ENCODE results near the gene ZNF132.
"Not testable (repeated sequence)": the region's sequence is repeated elsewhere in the genome, so short reads cannot be mapped to it uniquely, and the experiment has no call there.

The ZNF132 gene

GRCh38 chr19:58439576-58440554 is at the start of gene ZNF132:
Gene ZNF132 (minus strand): TSS chr19:58440153. CDS start chr19:58439821, 332 bp downstream.
- DNase-seq, result peak; percentile 80 to 83

- DNase-seq, result not testable (repeated sequence)
Measured at GRCh38 chr19:58484349-58484748, 44.4 kb upstream of the ZNF132 start.

GRCh38 chr19:58483776-58484175 is 43.8 kb upstream of the ZNF132 start:
- DNase-seq, result no peak

GRCh38 chr19:58482372-58482771 is 42.4 kb upstream of the ZNF132 start:
- DNase-seq, result no peak

- no peak for DNase-seq
Measured at GRCh38 chr19:58480831-58481230, 40.9 kb upstream of the ZNF132 start.

GRCh38 chr19:58480481-58480830 is 40.5 kb upstream of the ZNF132 start:
- DNase-seq, result no peak

- DNase-seq, result no peak
Measured at GRCh38 chr19:58479736-58480480, 40.0 kb upstream of the ZNF132 start.

GRCh38 chr19:58479303-58479702 is 39.4 kb upstream of the ZNF132 start:
- no peak for DNase-seq

- DNase-seq, result no peak
Measured at GRCh38 chr19:58477871-58478270, 37.9 kb upstream of the ZNF132 start.

- no peak for DNase-seq
Measured at GRCh38 chr19:58477130-58477529, 37.2 kb upstream of the ZNF132 start.

- DNase-seq, result no peak
Measured at GRCh38 chr19:58476498-58477015, 36.6 kb upstream of the ZNF132 start.

GRCh38 chr19:58475714-58476497 is 36.0 kb upstream of the ZNF132 start, which contains the start of gene ZNF446:
Gene ZNF446 (plus strand): TSS chr19:58476352. CDS start chr19:58477219, 867 bp downstream.
- DNase-seq, result peak; percentile 87 to 89

GRCh38 chr19:58474997-58475713 is 35.2 kb upstream of the ZNF132 start:
- DNase-seq, result no peak

- no peak for DNase-seq
Measured at GRCh38 chr19:58474291-58474996, 34.5 kb upstream of the ZNF132 start.

GRCh38 chr19:58473775-58474174 is 33.8 kb upstream of the ZNF132 start:
- no peak for DNase-seq

- no peak for DNase-seq
Measured at GRCh38 chr19:58471736-58472135, 31.8 kb upstream of the ZNF132 start.

- DNase-seq, result not testable (repeated sequence)
Measured at GRCh38 chr19:58470837-58471543, 31.0 kb upstream of the ZNF132 start.

GRCh38 chr19:58469241-58470013 is 29.5 kb upstream of the ZNF132 start:
- DNase-seq, result no peak

GRCh38 chr19:58468216-58468839 is 28.4 kb upstream of the ZNF132 start:
- no peak for DNase-seq
